OCI-LY3 (cell line): ENCODE data around the gene ZC3H18.

Source experiments
- H2AFZ ChIP-seq: fragments of 200-600, 300-600 bp; shearing (Covaris generic); 2 replicates; pipeline ENCODE4 v1.6.0; 2014; ENCODE audit warnings: antibody characterized with exemption, low read depth, low read length
- H3K27ac ChIP-seq: fragments of 200-600, 300-600 bp; sonication (generic); 2 replicates; pipeline ENCODE4 v1.5.1; 2014; ENCODE audit warnings: mild to moderate bottlenecking, low read length, moderate library complexity, mixed read lengths
- H3K27me3 ChIP-seq: fragments of 200-600, 300-600 bp; sonication (generic); 2 replicates; pipeline ENCODE4 v1.6.1; 2014; ENCODE audit warnings: low read depth, low read length, mixed read lengths
- H3K36me3 ChIP-seq: fragments of 200-600, 300-600 bp; sonication (generic); replicated peaks from 2 replicates; pipeline ENCODE3; 2014; ENCODE audit warnings: low read depth, low read length, mixed read lengths
- H3K4me1 ChIP-seq: fragments of 300-600, 200-600 bp; sonication (generic); 2 replicates; pipeline ENCODE4 v1.6.1; 2014; ENCODE audit warnings: low read length, mixed read lengths
- H3K4me2 ChIP-seq: fragments of 200-600, 300-600 bp; sonication (generic); 2 replicates; pipeline ENCODE4 v1.6.1; 2014; ENCODE audit warnings: low read length, mixed read lengths
- H3K4me3 ChIP-seq: fragments of 300-600, 200-600 bp; sonication (generic); 2 replicates; pipeline ENCODE4 v1.5.1; 2014; ENCODE audit warnings: antibody characterized with exemption, mild to moderate bottlenecking, low read length, moderate library complexity
- H3K79me2 ChIP-seq: fragments of 300-600, 200-600 bp; shearing (Covaris generic); 2 replicates; pipeline ENCODE4 v1.6.1; 2014; ENCODE audit warnings: mild to moderate bottlenecking, low read length, mixed read lengths
- H3K9ac ChIP-seq: fragments of 300-600, 200-600 bp; shearing (Covaris generic); 2 replicates; pipeline ENCODE4 v1.6.0; 2014; ENCODE audit warnings: mild to moderate bottlenecking, low read length, moderate library complexity
- H3K9me3 ChIP-seq: fragments of 200-600, 300-600 bp; shearing (Covaris generic); 2 replicates; pipeline ENCODE4 v1.6.1; 2014; ENCODE audit warnings: low read length, mixed read lengths; ENCODE audit not compliant: insufficient read depth
- H4K20me1 ChIP-seq: fragments of 200-600, 300-600 bp; sonication (generic); 2 replicates; pipeline ENCODE4 v1.6.1; 2016; ENCODE audit warnings: low read length, mixed read lengths; ENCODE audit not compliant: insufficient read depth
- CTCF ChIP-seq: fragments of 200-600, 300-600 bp; sonication (generic); IDR thresholded peaks from 2 replicates; pipeline ENCODE4 v1.5.1; 2014; ENCODE audit warnings: antibody characterized with exemption, low read length, low read depth
- EZH2phosphoT487 ChIP-seq: fragments of 200-600 bp; shearing (Covaris generic); IDR thresholded peaks from 2 replicates; pipeline ENCODE4 v1.6.1; 2018; ENCODE audit warnings: antibody characterized with exemption, mixed run types, low read depth

The ZC3H18 gene

GRCh38 chr16:88568710-88569613 is 1.2 kb upstream of the ZC3H18 start:
- Histone ChIP-seq H3K27ac (no peak overlapping the region), H2AFZ (no peak overlapping the region), H3K79me2 (peaks cover 47% of the 10 kb centered on the region), H3K27me3 (no peaks in the 10 kb centered on the region), H3K36me3 (peaks cover 7% of the 10 kb centered on the region), H3K4me1 (peaks cover 16% of the 10 kb centered on the region), H3K4me2 (peak overlapping the region; percentile 95), H4K20me1 (peaks cover 11% of the 10 kb centered on the region), H3K4me3 (peak overlapping the region; percentile 99), H3K9me3 (no peaks in the 10 kb centered on the region), H3K9ac (peak overlapping the region; percentile 73)
- TF ChIP-seq EZH2phosphoT487 (no peak), CTCF (no peak)

GRCh38 chr16:88569614-88569984 is 604 bp upstream of the ZC3H18 start:
- no peaks in the 10 kb centered on the region for H3K9me3 ChIP-seq
- H3K9ac ChIP-seq: peak overlapping the region; percentile 73
- no peaks in the 10 kb centered on the region for H3K27me3 ChIP-seq
- H3K4me1 ChIP-seq: peaks cover 16% of the 10 kb centered on the region
- H4K20me1 ChIP-seq: peaks cover 11% of the 10 kb centered on the region
- no peak overlapping the region for H3K27ac ChIP-seq
- peak overlapping the region; percentile 27; the same call in 1 of the 2 replicates for H2AFZ ChIP-seq
- H3K36me3 ChIP-seq: peaks cover 7% of the 10 kb centered on the region
- no peak for TF ChIP-seq CTCF
- no peak for TF ChIP-seq EZH2phosphoT487
- peak overlapping the region; percentile 99 for H3K4me3 ChIP-seq
- H3K79me2 ChIP-seq: peaks cover 53% of the 10 kb centered on the region
- peak overlapping the region; percentile 95 for H3K4me2 ChIP-seq

GRCh38 chr16:88570691-88571092 is 489 bp downstream of the ZC3H18 start:
- Histone ChIP-seq H3K9me3 (no peaks in the 10 kb centered on the region), H3K4me3 (peak overlapping the region; percentile 99), H3K27me3 (no peaks in the 10 kb centered on the region), H2AFZ (no peak overlapping the region; the same call in 1 of the 2 replicates), H3K4me2 (peak overlapping the region; percentile 93), H3K9ac (peak overlapping the region; percentile 71), H3K27ac (peak overlapping the region; percentile 29; the same call in 1 of the 2 replicates), H3K36me3 (peaks cover 13% of the 10 kb centered on the region), H3K4me1 (peaks cover 16% of the 10 kb centered on the region), H4K20me1 (peaks cover 17% of the 10 kb centered on the region), H3K79me2 (peaks cover 63% of the 10 kb centered on the region)
- TF ChIP-seq EZH2phosphoT487: no peak

- no peak overlapping the region for H3K27ac ChIP-seq
- peaks cover 9% of the 10 kb centered on the region for H3K4me1 ChIP-seq
- peaks cover 37% of the 10 kb centered on the region for H3K36me3 ChIP-seq
- no peak overlapping the region for H3K9ac ChIP-seq
- no peak overlapping the region for H3K4me2 ChIP-seq
- H3K9me3 ChIP-seq: no peaks in the 10 kb centered on the region
- H3K27me3 ChIP-seq: no peaks in the 10 kb centered on the region
- H3K4me3 ChIP-seq: no peak overlapping the region
- TF ChIP-seq EZH2phosphoT487 (no peak), CTCF (no peak)
- H3K79me2 ChIP-seq: peaks cover 98% of the 10 kb centered on the region
- H4K20me1 ChIP-seq: peaks cover 31% of the 10 kb centered on the region
- H2AFZ ChIP-seq: no peak overlapping the region
Observed at GRCh38 chr16:88575251-88575650, 5.0 kb downstream of the ZC3H18 start.
